ENCODE data around the gene GLIS1. TPM values are rescaled to one million over a fixed set of nuclear protein-coding genes. Genes with fewer than 3 reads are reported as not detected.

The GLIS1 gene
- total RNA-seq, 4 donors from 2014 or later: not detected

- Histone ChIP-seq H3K4me3 (no peak overlapping the region), H3K4me1 (peaks cover 10 to 14% of the 10 kb centered on the region in 2 donors), H3K27me3 (peaks cover 10 to 34% (median 22%) of the 10 kb centered on the region in 3 donors), H3K9me3 (no peaks in the 10 kb centered on the region), H3K36me3 (no peaks in the 10 kb centered on the region), H3K27ac (no peak overlapping the region)
- ATAC-seq (no peak), DNase-seq (no peak)
- TF ChIP-seq CTCF (IDR thresholded peaks at IDR 0.05 in 4 of 5, conservative IDR thresholded peaks at IDR 0.05 in 1 of 5) (no peak), POLR2A (IDR thresholded peaks at IDR 0.05) (no peak)
- intact Hi-C loops (cut with DNase I; ENCODE audit: low total_unique reads): no loop called here
- in situ Hi-C loops (cut with MboI; ENCODE audit: low sequenced_read_pairs in 4 of 4): no loop called here
Measured at GRCh38 chr1:53735261-53735660, 3.7 kb downstream of the GLIS1 start.

GRCh38 chr1:53734650-53735211 is 4.2 kb downstream of the GLIS1 start:
- no peaks in the 10 kb centered on the region for H3K9me3 ChIP-seq
- in situ Hi-C loops (cut with MboI; ENCODE audit: low sequenced_read_pairs in 4 of 4) (no loop called here), intact Hi-C loops (cut with DNase I; ENCODE audit: low total_unique reads) (no loop called here)
- no peak for DNase-seq
- peaks cover 10 to 14% of the 10 kb centered on the region in 2 donors for H3K4me1 ChIP-seq
- no peak for ATAC-seq
- H3K4me3 ChIP-seq: no peak overlapping the region
- TF ChIP-seq CTCF (IDR thresholded peaks at IDR 0.05 in 4 of 5, conservative IDR thresholded peaks at IDR 0.05 in 1 of 5) (no peak), POLR2A (IDR thresholded peaks at IDR 0.05) (no peak)
- no peak overlapping the region for H3K27ac ChIP-seq
- H3K36me3 ChIP-seq: no peaks in the 10 kb centered on the region
- peaks cover 10 to 33% (median 18%) of the 10 kb centered on the region in 3 donors for H3K27me3 ChIP-seq

DNA sequence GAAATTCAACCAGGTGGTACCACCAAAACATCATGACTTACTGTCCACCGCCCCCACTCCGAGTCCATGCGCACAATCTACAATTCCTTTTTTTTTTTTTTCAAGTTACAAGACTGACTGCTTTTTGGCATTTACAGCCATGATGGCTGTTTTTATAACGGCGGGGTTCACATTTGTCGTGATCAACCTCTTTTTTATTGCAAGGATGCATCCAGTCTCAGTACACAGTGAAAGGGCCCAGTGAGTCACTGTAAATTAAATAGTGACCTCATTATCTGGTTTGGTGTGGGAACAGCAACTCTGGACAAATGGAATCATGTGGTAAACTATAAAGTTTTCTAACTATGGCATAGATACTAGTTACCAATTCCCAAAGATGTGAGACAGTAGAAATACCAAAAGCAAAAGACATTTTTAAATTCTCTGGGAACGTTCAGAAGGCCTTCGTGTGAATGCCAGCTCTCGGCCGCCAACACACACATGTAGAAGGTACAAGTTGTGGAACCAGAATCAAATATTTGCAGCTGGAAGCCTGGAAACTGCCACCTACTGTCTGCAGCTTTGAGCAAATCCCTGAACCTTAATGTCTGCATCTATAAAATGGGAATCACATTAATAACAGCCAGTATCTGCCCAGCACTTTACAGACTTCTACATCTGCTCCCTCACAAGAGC is 4.9 kb downstream of the GLIS1 start:
- peaks cover 10% of the 10 kb centered on the region in 2 donors for H3K4me1 ChIP-seq
- no peak overlapping the region for H3K27ac ChIP-seq
- H3K36me3 ChIP-seq: no peaks in the 10 kb centered on the region
- no peaks in the 10 kb centered on the region for H3K9me3 ChIP-seq
- intact Hi-C loops (cut with DNase I; ENCODE audit: low total_unique reads) (no loop called here), in situ Hi-C loops (cut with MboI; ENCODE audit: low sequenced_read_pairs in 4 of 4) (no loop called here)
- no peak for TF ChIP-seq CTCF (IDR thresholded peaks at IDR 0.05 in 4 of 5, conservative IDR thresholded peaks at IDR 0.05 in 1 of 5)
- TF ChIP-seq POLR2A (IDR thresholded peaks at IDR 0.05): no peak
- H3K4me3 ChIP-seq: no peak overlapping the region
- ATAC-seq (no peak), DNase-seq (no peak)
- peaks cover 10 to 28% (median 18%) of the 10 kb centered on the region in 3 donors for H3K27me3 ChIP-seq

- DNase-seq (no peak), ATAC-seq (no peak)
- peaks cover 7 to 9% of the 10 kb centered on the region in 2 donors for H3K4me1 ChIP-seq
- H3K4me3 ChIP-seq: no peak overlapping the region
- H3K36me3 ChIP-seq: no peaks in the 10 kb centered on the region
- in situ Hi-C loops (cut with MboI; ENCODE audit: low sequenced_read_pairs in 4 of 4): no loop called here
- H3K27ac ChIP-seq: no peak overlapping the region
- H3K9me3 ChIP-seq: no peaks in the 10 kb centered on the region
- intact Hi-C loops (cut with DNase I; ENCODE audit: low total_unique reads): no loop called here
- peaks cover 7 to 25% (median 14%) of the 10 kb centered on the region in 3 donors for H3K27me3 ChIP-seq
- TF ChIP-seq POLR2A (IDR thresholded peaks at IDR 0.05) (no peak), CTCF (IDR thresholded peaks at IDR 0.05 in 4 of 5, conservative IDR thresholded peaks at IDR 0.05 in 1 of 5) (no peak)
Measured at GRCh38 chr1:53733447-53733931, 5.5 kb downstream of the GLIS1 start.
